ENCODE results near the gene SEMA3A. TPM values are rescaled to one million over a fixed set of nuclear protein-coding genes. Genes with fewer than 3 reads are reported as not detected.
A peak's percentile ranks its signal among the peaks of the same experiment; 100 is the strongest.

SEMA3A gene
- total and polyA plus RNA-seq, 8 donors, result 0.05 to 0.79 (median 0.46) TPM

- intact Hi-C loops (cut with DNase I), result no loop called here
- DNase-seq, result no peak
- Histone ChIP-seq H3K27ac (no peak overlapping the region), H3K4me1 (peaks cover 0 to 6% (median 0%) of the 10 kb centered on the region in 3 donors), H3K36me3 (no peaks in the 10 kb centered on the region), H3K9me3 (no peaks in the 10 kb centered on the region), H3K27me3 (no peaks in the 10 kb centered on the region), H3K4me3 (no peak overlapping the region)
- TF ChIP-seq CTCF (IDR thresholded peaks at IDR 0.05), result no peak
- FAIRE-seq, result no peak
- no peak for ATAC-seq
These were observed 145.3 kb downstream of the SEMA3A start for GRCh38 chr7:84049071-84049836.

GRCh38 chr7:84047085-84047484 is 147.5 kb downstream of the SEMA3A start:
- no peak overlapping the region for H3K27ac ChIP-seq
- peak in 1 of 4 donors; percentile 24 for ATAC-seq
- FAIRE-seq, result no peak
- DNase-seq, result no peak
- WGBS, 2 donors, result 11 to 13% methylated on average over 2 of the region's 2 CpGs
- no peak overlapping the region for H3K4me3 ChIP-seq
- peaks cover 0 to 6% (median 0%) of the 10 kb centered on the region in 3 donors for H3K4me1 ChIP-seq
- no peaks in the 10 kb centered on the region for H3K9me3 ChIP-seq
- intact Hi-C loops (cut with DNase I), result no loop called here
- H3K27me3 ChIP-seq, result no peaks in the 10 kb centered on the region
- H3K36me3 ChIP-seq, result no peaks in the 10 kb centered on the region
- TF ChIP-seq CTCF (IDR thresholded peaks at IDR 0.05), result no peak

GRCh38 chr7:84044834-84045233 is 149.8 kb downstream of the SEMA3A start:
- ATAC-seq, result no peak
- no peaks in the 10 kb centered on the region for H3K36me3 ChIP-seq

GRCh38 chr7:84043661-84044191 is 150.9 kb downstream of the SEMA3A start:
- WGBS, 2 donors, result 21% methylated on average over 1 of the region's 1 CpG
- Histone ChIP-seq H3K27ac (no peak overlapping the region), H3K36me3 (no peaks in the 10 kb centered on the region), H3K4me3 (no peak overlapping the region), H3K27me3 (no peaks in the 10 kb centered on the region), H3K4me1 (peaks cover 0 to 6% (median 0%) of the 10 kb centered on the region in 3 donors), H3K9me3 (no peaks in the 10 kb centered on the region)
- intact Hi-C loops (cut with DNase I), result no loop called here
- DNase-seq (no peak), ATAC-seq (no peak), FAIRE-seq (no peak)
- no peak for TF ChIP-seq CTCF (IDR thresholded peaks at IDR 0.05)

More at GRCh38 chr7:84044834-84045233, 149.8 kb downstream of the SEMA3A start:
- H3K27ac ChIP-seq, result no peak overlapping the region
- peaks cover 0 to 6% (median 0%) of the 10 kb centered on the region in 3 donors for H3K4me1 ChIP-seq
- no peaks in the 10 kb centered on the region for H3K9me3 ChIP-seq
- FAIRE-seq (no peak), DNase-seq (no peak)
- H3K27me3 ChIP-seq, result no peaks in the 10 kb centered on the region
- H3K4me3 ChIP-seq, result no peak overlapping the region
- intact Hi-C loops (cut with DNase I), result no loop called here
- no peak for TF ChIP-seq CTCF (IDR thresholded peaks at IDR 0.05)
- whole genome bisulfite sequencing, 2 donors, result 63 to 64% methylated on average over 2 of the region's 2 CpGs

- intact Hi-C loops (cut with DNase I), result no loop called here
- Histone ChIP-seq H3K36me3 (no peaks in the 10 kb centered on the region), H3K4me1 (peaks cover 0 to 5% (median 0%) of the 10 kb centered on the region in 3 donors), H3K27me3 (no peaks in the 10 kb centered on the region), H3K9me3 (no peaks in the 10 kb centered on the region), H3K4me3 (no peak overlapping the region), H3K27ac (no peak overlapping the region)
- no peak for TF ChIP-seq CTCF (IDR thresholded peaks at IDR 0.05)
- WGBS, 2 donors, result 77 to 83% methylated on average over 7 of the region's 7 CpGs
- no peak for DNase-seq
- no peak for FAIRE-seq
- ATAC-seq, result no peak
These were observed 152.5 kb downstream of the SEMA3A start for GRCh38 chr7:84042110-84042539.

All from pancreas (tissue), 10 donors.